ENCODE results near the gene BMP10. TPM values are rescaled to one million over a fixed set of nuclear protein-coding genes. Genes with fewer than 3 reads are reported as not detected.

Gene BMP10
- total and polyA plus RNA-seq, 2 of the 8 experiments (the other 6 are each of a cell fraction or from before 2014, with no cell fraction given) = not detected

DNA sequence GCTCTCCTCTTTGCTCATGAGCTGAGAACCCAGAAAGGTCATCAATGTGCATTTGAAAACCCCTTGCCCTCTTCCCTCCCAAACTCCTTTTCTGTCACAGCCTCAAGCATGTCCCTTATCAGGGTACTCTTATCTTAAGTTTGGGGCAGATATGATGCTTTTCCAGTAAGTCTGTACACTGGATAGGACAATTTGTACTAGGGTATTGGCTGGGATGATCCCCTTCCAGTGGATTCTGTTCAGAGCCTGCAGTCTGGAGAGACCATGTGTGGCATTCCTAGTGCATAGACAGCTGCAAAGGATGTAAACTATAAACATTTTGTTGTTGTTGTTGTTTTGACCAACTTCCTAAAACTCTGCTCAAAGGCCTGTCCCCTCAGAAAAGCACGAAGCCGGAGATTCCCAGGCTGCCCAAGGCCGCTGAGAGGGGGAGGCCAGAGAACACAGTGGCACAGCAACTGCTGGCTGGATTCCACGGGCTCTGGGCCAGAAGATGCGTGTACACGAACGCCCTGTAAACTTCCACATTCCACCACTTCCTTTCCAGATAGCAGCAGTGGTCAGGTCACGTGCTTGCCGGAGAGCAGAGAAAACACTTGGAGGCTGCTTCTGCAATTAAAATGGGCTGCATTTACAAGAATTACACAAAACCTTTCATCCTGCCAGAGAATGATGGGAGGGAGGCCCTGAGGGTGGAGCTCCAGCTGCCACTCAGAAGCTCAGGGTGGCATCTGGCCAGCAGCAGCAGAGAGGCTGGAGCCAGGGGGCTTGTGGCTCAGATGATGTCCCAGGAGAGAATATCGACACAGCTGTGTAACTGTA is 42.1 kb downstream of the BMP10 start:
- H3K9me3 ChIP-seq (ENCODE audit: insufficient read depth in 2 of 2, low read depth in 1 of 2, low read length in 1 of 2) = no peaks in the 10 kb centered on the region
- no peak overlapping the region for H3K4ac ChIP-seq (replicated peaks; ENCODE audit: insufficient read length, low read depth, low read length)
- H3K9ac ChIP-seq (replicated peaks in 1 of 4; ENCODE audit: extremely low read depth in 1 of 4, low read depth in 3 of 4, low read length in 3 of 4) = no peak overlapping the region
- no peak overlapping the region for H3K18ac ChIP-seq (ENCODE audit: extremely low read depth, low read length)
- no peak overlapping the region for H3K4me2 ChIP-seq (ENCODE audit: insufficient read depth in 1 of 2, low read depth in 2 of 2, low read length in 2 of 2)
- TF ChIP-seq, protein P1, sequence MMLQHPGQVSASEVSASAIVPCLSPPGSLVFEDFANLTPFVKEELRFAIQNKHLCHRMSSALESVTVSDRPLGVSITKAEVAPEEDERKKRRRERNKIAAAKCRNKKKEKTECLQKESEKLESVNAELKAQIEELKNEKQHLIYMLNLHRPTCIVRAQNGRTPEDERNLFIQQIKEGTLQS (IDR thresholded peaks at IDR 0.05; ENCODE audit: insufficient read depth, low read depth, low read length) = no peak
- TF ChIP-seq SP4 (IDR thresholded peaks at IDR 0.05; ENCODE audit: low read length) (no peak), SIRT6 (IDR thresholded peaks at IDR 0.05; ENCODE audit: low read length) (no peak), FOSL1 (IDR thresholded peaks at IDR 0.05; ENCODE audit: insufficient read depth, low read depth, low read length) (no peak), KDM4A (IDR thresholded peaks at IDR 0.05; ENCODE audit: low read depth, low read length, severe bottlenecking) (no peak), YY1 (IDR thresholded peaks at IDR 0.05; ENCODE audit: low read depth, low read length) (no peak), CBX5 (IDR thresholded peaks at IDR 0.05; ENCODE audit: low read depth, low read length) (no peak), SP1 (IDR thresholded peaks at IDR 0.05; ENCODE audit: low read depth, low read length) (no peak), SIX5 (IDR thresholded peaks at IDR 0.05; ENCODE audit: low read depth, low read length) (no peak)
- TF ChIP-seq, protein P2, sequence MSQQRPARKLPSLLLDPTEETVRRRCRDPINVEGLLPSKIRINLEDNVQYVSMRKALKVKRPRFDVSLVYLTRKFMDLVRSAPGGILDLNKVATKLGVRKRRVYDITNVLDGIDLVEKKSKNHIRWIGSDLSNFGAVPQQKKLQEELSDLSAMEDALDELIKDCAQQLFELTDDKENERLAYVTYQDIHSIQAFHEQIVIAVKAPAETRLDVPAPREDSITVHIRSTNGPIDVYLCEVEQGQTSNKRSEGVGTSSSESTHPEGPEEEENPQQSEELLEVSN (IDR thresholded peaks at IDR 0.05) = no peak
- H3K79me1 ChIP-seq (ENCODE audit: low read depth, low read length) = no peaks in the 10 kb centered on the region
- DNase-seq (ENCODE audit: low read depth in 1 of 2, low spot score in 2 of 2) = no peak
- H3K36me3 ChIP-seq (ENCODE audit: control insufficient read depth in 2 of 4, insufficient read depth in 4 of 4, low read length in 3 of 4) = no peaks in the 10 kb centered on the region
- WGBS, 2 experiments (ENCODE audit: extremely low coverage in 1 of 2, insufficient coverage in 1 of 2, insufficient read length in 1 of 2, insufficient replicate concordance in 2 of 2, low coverage in 1 of 2, low lambda C conversion rate in 2 of 2, missing lambda C conversion rate in 1 of 2) = 85% methylated on average over 10 of the region's 10 CpGs; no CpG with 5 or more reads in 1 of the 2 experiments
- no peak overlapping the region for H3K27ac ChIP-seq (ENCODE audit: low read depth, low read length)
- no peaks in the 10 kb centered on the region for H4K20me1 ChIP-seq (replicated peaks in 1 of 2; ENCODE audit: control insufficient read depth in 1 of 2, insufficient read depth in 2 of 2, low read length in 2 of 2)
- no peak overlapping the region for H4K91ac ChIP-seq (replicated peaks; ENCODE audit: insufficient read length, low read length)
- no peak overlapping the region for H3K56ac ChIP-seq (replicated peaks; ENCODE audit: insufficient read length, low read depth, low read length)
- no peak overlapping the region for H2AFZ ChIP-seq (ENCODE audit: low read length)
- H3K4me3 ChIP-seq (ENCODE audit: extremely low read depth in 1 of 4, insufficient read depth in 2 of 4, low read depth in 3 of 4, low read length in 4 of 4) = no peak overlapping the region
- no peak overlapping the region; the same call in 1 of the 2 replicates for H4K8ac ChIP-seq (ENCODE audit: extremely low read depth, insufficient read depth, low read length)
- FAIRE-seq = no peak
- H3K79me2 ChIP-seq (ENCODE audit: control insufficient read depth in 1 of 2, insufficient read depth in 2 of 2, low read length in 2 of 2) = no peaks in the 10 kb centered on the region
- H4K5ac ChIP-seq (ENCODE audit: insufficient read length, low read depth, low read length) = no peak overlapping the region
- POLR2A ChIA-PET (ENCODE audit: partially characterized antibody) = interaction anchor here (1.1 to 1.3 kb wide), 3 partner anchors 10 to 362 kb away, joined by 3 to 5 read pairs (median 3); partner anchors contain the start of genes APLF and FBXO48
- H2BK15ac ChIP-seq (ENCODE audit: low read length) = no peak overlapping the region
- no peak overlapping the region for H2BK5ac ChIP-seq (ENCODE audit: low read depth, low read length)
- no peak overlapping the region for H2AK5ac ChIP-seq (ENCODE audit: low read depth, low read length)
- H2BK120ac ChIP-seq (replicated peaks; ENCODE audit: low read depth, low read length) = no peak overlapping the region
- no peaks in the 10 kb centered on the region for H3K23me2 ChIP-seq (ENCODE audit: low read depth, low read length)
- no peak overlapping the region for H2BK12ac ChIP-seq (ENCODE audit: low read depth, low read length)
- H3K23ac ChIP-seq (ENCODE audit: insufficient read length) = no peak overlapping the region
- no peak overlapping the region for H2BK20ac ChIP-seq (ENCODE audit: low read length)
- H3K4me1 ChIP-seq (replicated peaks in 1 of 4; ENCODE audit: control insufficient read depth in 3 of 4, insufficient read depth in 4 of 4, low read length in 3 of 4) = peaks cover 0 to 1% (median 0%) of the 10 kb centered on the region in 4 experiments; a peak in 1 of 7 replicates
- H3K14ac ChIP-seq (ENCODE audit: insufficient read length) = no peak overlapping the region
- H3K27me3 ChIP-seq (replicated peaks in 1 of 4; ENCODE audit: control insufficient read depth in 3 of 4, extremely low read depth in 1 of 4, insufficient read depth in 3 of 4, low read length in 3 of 4) = no peaks in the 10 kb centered on the region
- CTCF ChIA-PET (ENCODE audit: partially characterized antibody) = interaction anchor here (0.5 to 3.7 kb wide), 9 partner anchors 8 to 367 kb away, joined by 3 to 13 read pairs (median 4); no protein-coding TSS in a partner anchor
